Stimulated activated CD8-positive, alpha-beta memory T cell treated with anti-CD3 and anti-CD28 coated beads, Interleukin-15, amount 100 ng/mL, for 48 hours (primary cell): ENCODE results near the gene LSM10.

Experiments used
- DNase-seq, 2 donors: peaks; one replicate each; pipeline ENCODE4 v3.0.0-alpha.2; 2020; ENCODE audit warnings: low read depth in 2 of 2

Gene LSM10

GRCh38 chr1:36383240-36383639 is 14.5 kb downstream of the LSM10 start:
- DNase-seq, result no peak

- DNase-seq, result no peak
Observed at GRCh38 chr1:36382669-36383068, 15.0 kb downstream of the LSM10 start.

GRCh38 chr1:36382231-36382630 is 15.5 kb downstream of the LSM10 start:
- DNase-seq, result no peak

GRCh38 chr1:36381405-36381804 is 16.3 kb downstream of the LSM10 start:
- no peak for DNase-seq

GRCh38 chr1:36380782-36381181 is 16.9 kb downstream of the LSM10 start:
- DNase-seq, result no peak

- DNase-seq, result no peak
Observed at GRCh38 chr1:36380143-36380619, 17.5 kb downstream of the LSM10 start.

- DNase-seq, result no peak
Observed at GRCh38 chr1:36377791-36378492, 19.8 kb downstream of the LSM10 start.

- DNase-seq, result no peak
Observed at GRCh38 chr1:36372617-36373016, 25.1 kb downstream of the LSM10 start.

- peak; percentile 55 to 60 for DNase-seq
Observed at GRCh38 chr1:36369061-36369861, 28.4 kb downstream of the LSM10 start.

- no peak for DNase-seq
Observed at GRCh38 chr1:36367798-36368197, 29.9 kb downstream of the LSM10 start.

- DNase-seq, result no peak
Observed at GRCh38 chr1:36367066-36367465, 30.6 kb downstream of the LSM10 start.

- no peak for DNase-seq
Observed at GRCh38 chr1:36366091-36366661, 31.5 kb downstream of the LSM10 start.

- DNase-seq, result no peak
Observed at GRCh38 chr1:36365381-36365780, 32.3 kb downstream of the LSM10 start.

- DNase-seq, result no peak
Observed at GRCh38 chr1:36359911-36360550, 37.7 kb downstream of the LSM10 start.

- no peak for DNase-seq
Observed at GRCh38 chr1:36359383-36359782, 38.3 kb downstream of the LSM10 start.

- DNase-seq, result no peak
Observed at GRCh38 chr1:36358514-36359084, 39.1 kb downstream of the LSM10 start.

- no peak for DNase-seq
Observed at GRCh38 chr1:36355811-36356210, 41.9 kb downstream of the LSM10 start.

- DNase-seq, result no peak
Observed at GRCh38 chr1:36354486-36354885, 43.2 kb downstream of the LSM10 start.

- DNase-seq, result no peak
Observed at GRCh38 chr1:36352910-36353878, 44.5 kb downstream of the LSM10 start.

- DNase-seq, result no peak
Observed at GRCh38 chr1:36352125-36352909, 45.4 kb downstream of the LSM10 start.
